Measurements from ENCODE around the gene ST7L.

The ST7L gene

GRCh38 chr1:112538883-112539282 lies 80.1 kb downstream of the ST7L start:
- POLR2A ChIA-PET, result no interaction called here
- DNase-seq (ENCODE audit: extremely low spot score), result no peak
- no peak for TF ChIP-seq PKNOX1 (IDR thresholded peaks at IDR 0.05)
- no peak for TF ChIP-seq LEF1 (IDR thresholded peaks at IDR 0.05; ENCODE audit: borderline replicate concordance)
- TF ChIP-seq ZNF384 (IDR thresholded peaks at IDR 0.05), result no peak
- no peak for TF ChIP-seq FOXA1 (IDR thresholded peaks at IDR 0.05)
- no peak for TF ChIP-seq TARDBP (IDR thresholded peaks at IDR 0.05)
- no peak for TF ChIP-seq L3MBTL2 (conservative IDR thresholded peaks at IDR 0.05)
- no peak for TF ChIP-seq ARNT (IDR thresholded peaks at IDR 0.05)
- no peak for TF ChIP-seq NFRKB (IDR thresholded peaks at IDR 0.05)
- TF ChIP-seq ELF4 (IDR thresholded peaks at IDR 0.05), result no peak
- no peak for TF ChIP-seq FOXM1 (IDR thresholded peaks at IDR 0.05; ENCODE audit: borderline replicate concordance)
- CTCF ChIA-PET, result no interaction called here

GRCh38 chr1:112537456-112537855 lies 81.5 kb downstream of the ST7L start:
- TF ChIP-seq ELF4 (IDR thresholded peaks at IDR 0.05) (no peak), ARNT (IDR thresholded peaks at IDR 0.05) (no peak), LEF1 (IDR thresholded peaks at IDR 0.05; ENCODE audit: borderline replicate concordance) (no peak), NFRKB (IDR thresholded peaks at IDR 0.05) (no peak), BHLHE40 (IDR thresholded peaks at IDR 0.05; ENCODE audit: borderline replicate concordance) (no peak), CTBP1 (IDR thresholded peaks at IDR 0.05; ENCODE audit: borderline replicate concordance) (no peak), FOXK2 (IDR thresholded peaks at IDR 0.05) (no peak), FOXA1 (IDR thresholded peaks at IDR 0.05) (no peak), ZNF384 (IDR thresholded peaks at IDR 0.05) (no peak), SP1 (IDR thresholded peaks at IDR 0.05) (no peak), TARDBP (IDR thresholded peaks at IDR 0.05) (no peak), FOXM1 (IDR thresholded peaks at IDR 0.05; ENCODE audit: borderline replicate concordance) (no peak), L3MBTL2 (conservative IDR thresholded peaks at IDR 0.05) (no peak), SUZ12 (IDR thresholded peaks at IDR 0.05) (no peak), PKNOX1 (IDR thresholded peaks at IDR 0.05) (no peak), HDGF (IDR thresholded peaks at IDR 0.05; ENCODE audit: borderline replicate concordance) (no peak)
- ChIA-PET POLR2A (no interaction called here), CTCF (no interaction called here)
- DNase-seq (ENCODE audit: extremely low spot score), result no peak

GRCh38 chr1:112536561-112536960 lies 82.4 kb downstream of the ST7L start:
- ChIA-PET POLR2A (no interaction called here), CTCF (no interaction called here)
- DNase-seq (ENCODE audit: extremely low spot score), result no peak
- TF ChIP-seq SP1 (IDR thresholded peaks at IDR 0.05), result no peak
- TF ChIP-seq ZNF384 (IDR thresholded peaks at IDR 0.05), result no peak
- TF ChIP-seq FOXM1 (IDR thresholded peaks at IDR 0.05; ENCODE audit: borderline replicate concordance), result no peak
- no peak for TF ChIP-seq LEF1 (IDR thresholded peaks at IDR 0.05; ENCODE audit: borderline replicate concordance)
- no peak for TF ChIP-seq L3MBTL2 (conservative IDR thresholded peaks at IDR 0.05)
- no peak for TF ChIP-seq CTBP1 (IDR thresholded peaks at IDR 0.05; ENCODE audit: borderline replicate concordance)
- TF ChIP-seq ELF4 (IDR thresholded peaks at IDR 0.05), result no peak
- no peak for TF ChIP-seq HDGF (IDR thresholded peaks at IDR 0.05; ENCODE audit: borderline replicate concordance)
- no peak for TF ChIP-seq BHLHE40 (IDR thresholded peaks at IDR 0.05; ENCODE audit: borderline replicate concordance)
- TF ChIP-seq PKNOX1 (IDR thresholded peaks at IDR 0.05), result no peak
- TF ChIP-seq FOXA1 (IDR thresholded peaks at IDR 0.05), result no peak
- no peak for TF ChIP-seq FOXK2 (IDR thresholded peaks at IDR 0.05)
- no peak for TF ChIP-seq SUZ12 (IDR thresholded peaks at IDR 0.05)
- no peak for TF ChIP-seq ARNT (IDR thresholded peaks at IDR 0.05)
- no peak for TF ChIP-seq TARDBP (IDR thresholded peaks at IDR 0.05)
- no peak for TF ChIP-seq NFRKB (IDR thresholded peaks at IDR 0.05)

- POLR2A ChIA-PET, result no interaction called here
- DNase-seq (ENCODE audit: extremely low spot score), result no peak
- TF ChIP-seq ARNT (IDR thresholded peaks at IDR 0.05) (no peak), ZNF384 (IDR thresholded peaks at IDR 0.05) (no peak), NFRKB (IDR thresholded peaks at IDR 0.05) (no peak), FOXA1 (IDR thresholded peaks at IDR 0.05) (no peak), HDGF (IDR thresholded peaks at IDR 0.05; ENCODE audit: borderline replicate concordance) (no peak), SP1 (IDR thresholded peaks at IDR 0.05) (no peak), L3MBTL2 (conservative IDR thresholded peaks at IDR 0.05) (no peak), FOXM1 (IDR thresholded peaks at IDR 0.05; ENCODE audit: borderline replicate concordance) (no peak), CTBP1 (IDR thresholded peaks at IDR 0.05; ENCODE audit: borderline replicate concordance) (no peak), FOXK2 (IDR thresholded peaks at IDR 0.05) (no peak), SUZ12 (IDR thresholded peaks at IDR 0.05) (no peak), PKNOX1 (IDR thresholded peaks at IDR 0.05) (no peak), BHLHE40 (IDR thresholded peaks at IDR 0.05; ENCODE audit: borderline replicate concordance) (no peak), LEF1 (IDR thresholded peaks at IDR 0.05; ENCODE audit: borderline replicate concordance) (no peak), ELF4 (IDR thresholded peaks at IDR 0.05) (no peak), TARDBP (IDR thresholded peaks at IDR 0.05) (no peak)
- CTCF ChIA-PET, result no interaction called here
Measured at GRCh38 chr1:112533029-112533428, 85.9 kb downstream of the ST7L start.

- ChIA-PET POLR2A (no interaction called here), CTCF (interaction anchor here (1.1 kb wide), 1 partner anchor 19 kb away, joined by 3 read pairs; no protein-coding TSS in a partner anchor)
- TF ChIP-seq SUZ12 (IDR thresholded peaks at IDR 0.05) (no peak), HDGF (IDR thresholded peaks at IDR 0.05; ENCODE audit: borderline replicate concordance) (no peak), NFRKB (IDR thresholded peaks at IDR 0.05) (no peak), LEF1 (IDR thresholded peaks at IDR 0.05; ENCODE audit: borderline replicate concordance) (no peak), ARNT (IDR thresholded peaks at IDR 0.05) (no peak), TARDBP (IDR thresholded peaks at IDR 0.05) (no peak), FOXA1 (IDR thresholded peaks at IDR 0.05) (no peak), L3MBTL2 (conservative IDR thresholded peaks at IDR 0.05) (no peak), CTBP1 (IDR thresholded peaks at IDR 0.05; ENCODE audit: borderline replicate concordance) (no peak), BHLHE40 (IDR thresholded peaks at IDR 0.05; ENCODE audit: borderline replicate concordance) (no peak)
- no peak for DNase-seq (ENCODE audit: extremely low spot score)
Measured at GRCh38 chr1:112532064-112532463, 86.9 kb downstream of the ST7L start.

All from HEK293T (cell line).